GM21529 (cell line): ENCODE results near the gene ASIC2.

ENCODE experiments used
- ATAC-seq: cut with Tn5 transposase; IDR thresholded peaks from one replicate; pipeline ENCODE4 v1.9.1; 2021; ENCODE audit not compliant: unreplicated experiment

The ASIC2 gene

GRCh38 chr17:33292981-33293867 lies at the start of gene ASIC2:
Gene ASIC2, minus strand, starts transcription at chr17:33293295.
- ATAC-seq: no peak

- no peak for ATAC-seq
Observed at GRCh38 chr17:33342025-33342424, 48.9 kb upstream of the ASIC2 start.

GRCh38 chr17:33338242-33338641 lies 45.1 kb upstream of the ASIC2 start:
- ATAC-seq: no peak

GRCh38 chr17:33335491-33336173 lies 42.5 kb upstream of the ASIC2 start:
- ATAC-seq: no peak

- no peak for ATAC-seq
Observed at GRCh38 chr17:33334703-33335102, 41.6 kb upstream of the ASIC2 start.

GRCh38 chr17:33330877-33331276 lies 37.8 kb upstream of the ASIC2 start:
- ATAC-seq: no peak

GRCh38 chr17:33328129-33328528 lies 35.0 kb upstream of the ASIC2 start:
- ATAC-seq: no peak

- no peak for ATAC-seq
Observed at GRCh38 chr17:33324736-33325135, 31.6 kb upstream of the ASIC2 start.

- no peak for ATAC-seq
Observed at GRCh38 chr17:33322063-33322462, 29.0 kb upstream of the ASIC2 start.

GRCh38 chr17:33318241-33318640 lies 25.1 kb upstream of the ASIC2 start:
- ATAC-seq: no peak

- no peak for ATAC-seq
Observed at GRCh38 chr17:33316746-33317145, 23.7 kb upstream of the ASIC2 start.

GRCh38 chr17:33310296-33310695 lies 17.2 kb upstream of the ASIC2 start:
- ATAC-seq: no peak

GRCh38 chr17:33303254-33303653 lies 10.2 kb upstream of the ASIC2 start:
- no peak for ATAC-seq

GRCh38 chr17:33302394-33302793 lies 9.3 kb upstream of the ASIC2 start:
- no peak for ATAC-seq

- ATAC-seq: no peak
Observed at GRCh38 chr17:33300241-33300640, 7.1 kb upstream of the ASIC2 start.

- no peak for ATAC-seq
Observed at GRCh38 chr17:33299115-33299514, 6.0 kb upstream of the ASIC2 start.

- no peak for ATAC-seq
Observed at GRCh38 chr17:33297643-33298042, 4.5 kb upstream of the ASIC2 start.

GRCh38 chr17:33294994-33295393 lies 1.9 kb upstream of the ASIC2 start:
- no peak for ATAC-seq

- no peak for ATAC-seq
Observed at GRCh38 chr17:33292201-33292980, 704 bp downstream of the ASIC2 start.

GRCh38 chr17:33291248-33292200 lies 1.6 kb downstream of the ASIC2 start:
- ATAC-seq: no peak
